ENCODE data around the gene FOSL1.

DNA sequence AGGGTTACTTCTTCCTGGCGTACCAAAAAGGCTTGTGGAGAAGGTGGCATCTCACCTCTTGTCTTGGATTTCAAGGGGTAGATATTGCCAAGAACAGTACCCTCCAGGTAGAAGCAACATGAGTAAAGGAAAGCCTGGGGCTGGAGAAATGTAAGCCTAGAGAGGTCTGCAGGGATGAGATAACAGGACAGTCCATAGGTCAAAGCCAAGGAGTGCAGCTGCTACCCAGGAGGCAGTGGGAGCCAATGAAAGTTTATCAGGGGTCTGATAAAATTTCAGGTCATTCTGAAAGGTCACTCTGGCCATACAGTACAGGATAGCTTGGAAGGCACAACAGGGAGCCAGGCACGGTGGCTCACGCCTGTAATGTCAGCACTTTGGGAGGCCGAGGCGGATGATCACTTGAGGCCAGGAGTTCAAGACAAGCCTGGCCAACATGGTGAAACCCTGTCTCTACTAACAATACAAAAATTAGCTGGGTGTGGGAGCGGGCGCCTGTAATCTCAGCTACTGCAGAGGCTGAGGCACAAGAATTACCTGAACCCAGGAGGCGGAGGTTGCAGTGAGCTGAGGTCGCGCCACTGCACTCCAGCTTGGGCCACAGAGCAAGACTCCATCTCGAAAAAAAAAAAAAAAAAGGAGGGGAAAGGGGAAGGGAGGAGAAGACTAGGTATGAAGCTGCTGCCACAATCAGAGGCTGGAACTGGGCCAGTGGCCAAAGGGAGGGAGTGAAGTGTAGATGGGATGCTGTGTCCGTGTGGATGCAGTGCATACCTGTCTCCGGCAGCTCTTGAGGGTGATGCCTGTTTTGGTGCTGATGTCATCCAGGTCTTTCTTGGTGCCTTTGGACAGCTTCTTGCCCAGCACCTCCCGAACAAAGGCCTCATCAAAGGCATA lies 13.1 kb downstream of the FOSL1 start:
- TF ChIP-seq, protein P1, sequence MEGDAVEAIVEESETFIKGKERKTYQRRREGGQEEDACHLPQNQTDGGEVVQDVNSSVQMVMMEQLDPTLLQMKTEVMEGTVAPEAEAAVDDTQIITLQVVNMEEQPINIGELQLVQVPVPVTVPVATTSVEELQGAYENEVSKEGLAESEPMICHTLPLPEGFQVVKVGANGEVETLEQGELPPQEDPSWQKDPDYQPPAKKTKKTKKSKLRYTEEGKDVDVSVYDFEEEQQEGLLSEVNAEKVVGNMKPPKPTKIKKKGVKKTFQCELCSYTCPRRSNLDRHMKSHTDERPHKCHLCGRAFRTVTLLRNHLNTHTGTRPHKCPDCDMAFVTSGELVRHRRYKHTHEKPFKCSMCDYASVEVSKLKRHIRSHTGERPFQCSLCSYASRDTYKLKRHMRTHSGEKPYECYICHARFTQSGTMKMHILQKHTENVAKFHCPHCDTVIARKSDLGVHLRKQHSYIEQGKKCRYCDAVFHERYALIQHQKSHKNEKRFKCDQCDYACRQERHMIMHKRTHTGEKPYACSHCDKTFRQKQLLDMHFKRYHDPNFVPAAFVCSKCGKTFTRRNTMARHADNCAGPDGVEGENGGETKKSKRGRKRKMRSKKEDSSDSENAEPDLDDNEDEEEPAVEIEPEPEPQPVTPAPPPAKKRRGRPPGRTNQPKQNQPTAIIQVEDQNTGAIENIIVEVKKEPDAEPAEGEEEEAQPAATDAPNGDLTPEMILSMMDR (IDR thresholded peaks at IDR 0.05), result no peak
- no peak for TF ChIP-seq EP300 (IDR thresholded peaks at IDR 0.05)

All from tibial nerve (tissue), 4 donors.